Measurements from ENCODE around the gene ADRB2. TPM values are rescaled to one million over a fixed set of nuclear protein-coding genes. Genes with fewer than 3 reads are reported as not detected.
A peak's percentile ranks its signal among the peaks of the same experiment; 100 is the strongest.

The ADRB2 gene
- total RNA-seq, 4 donors from 2014 or later, result 68.8 to 109 (median 86.4) TPM

DNA sequence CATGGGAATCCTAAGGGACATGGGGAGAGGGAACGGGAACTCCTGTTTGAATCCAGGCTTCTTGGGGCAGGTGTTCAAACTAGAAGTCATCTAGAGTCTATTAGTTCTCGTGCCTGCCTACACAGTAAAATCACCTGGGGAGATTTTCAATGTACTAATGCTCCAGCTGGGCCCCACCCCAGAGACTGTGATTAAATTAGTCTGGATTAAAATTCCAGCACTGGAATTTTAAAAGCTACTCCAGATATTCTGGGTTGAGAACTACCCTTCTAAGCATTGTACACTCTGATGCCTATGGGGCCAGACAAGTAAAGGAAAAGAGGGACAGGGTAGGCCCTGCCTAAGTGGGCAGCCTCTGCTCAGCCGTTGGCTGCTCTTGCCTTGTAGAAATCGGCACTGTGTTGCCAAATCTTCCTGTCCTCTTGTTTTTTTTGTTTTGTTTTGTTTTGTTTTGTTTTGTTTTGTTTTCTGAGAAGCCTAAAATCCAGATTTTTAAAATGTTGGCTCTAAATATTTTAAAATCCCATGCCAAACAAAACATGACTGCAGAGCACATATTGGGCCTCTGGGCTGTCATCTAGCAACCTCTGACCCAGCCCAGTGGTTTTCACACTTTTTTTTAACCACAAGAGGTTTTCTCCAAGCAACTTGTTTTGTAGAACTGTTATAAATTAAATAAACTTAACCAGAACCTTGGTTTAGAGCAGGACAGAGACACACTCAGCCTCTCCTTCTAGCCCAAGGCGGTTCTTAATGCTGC is 29.0 kb downstream of the ADRB2 start:
- TF ChIP-seq EP300 (IDR thresholded peaks at IDR 0.05) (no peak), POLR2A (IDR thresholded peaks at IDR 0.05) (no peak), POLR2AphosphoS5 (IDR thresholded peaks at IDR 0.05) (no peak)
- TF ChIP-seq, protein P1, sequence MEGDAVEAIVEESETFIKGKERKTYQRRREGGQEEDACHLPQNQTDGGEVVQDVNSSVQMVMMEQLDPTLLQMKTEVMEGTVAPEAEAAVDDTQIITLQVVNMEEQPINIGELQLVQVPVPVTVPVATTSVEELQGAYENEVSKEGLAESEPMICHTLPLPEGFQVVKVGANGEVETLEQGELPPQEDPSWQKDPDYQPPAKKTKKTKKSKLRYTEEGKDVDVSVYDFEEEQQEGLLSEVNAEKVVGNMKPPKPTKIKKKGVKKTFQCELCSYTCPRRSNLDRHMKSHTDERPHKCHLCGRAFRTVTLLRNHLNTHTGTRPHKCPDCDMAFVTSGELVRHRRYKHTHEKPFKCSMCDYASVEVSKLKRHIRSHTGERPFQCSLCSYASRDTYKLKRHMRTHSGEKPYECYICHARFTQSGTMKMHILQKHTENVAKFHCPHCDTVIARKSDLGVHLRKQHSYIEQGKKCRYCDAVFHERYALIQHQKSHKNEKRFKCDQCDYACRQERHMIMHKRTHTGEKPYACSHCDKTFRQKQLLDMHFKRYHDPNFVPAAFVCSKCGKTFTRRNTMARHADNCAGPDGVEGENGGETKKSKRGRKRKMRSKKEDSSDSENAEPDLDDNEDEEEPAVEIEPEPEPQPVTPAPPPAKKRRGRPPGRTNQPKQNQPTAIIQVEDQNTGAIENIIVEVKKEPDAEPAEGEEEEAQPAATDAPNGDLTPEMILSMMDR (IDR thresholded peaks at IDR 0.05), result no peak
- peaks cover 25% of the 10 kb centered on the region for H3K4me1 ChIP-seq
- H3K27ac ChIP-seq, result peak overlapping the region; percentile 43
- WGBS, result 51% methylated on average over 5 of the region's 5 CpGs
- H3K27me3 ChIP-seq, result no peaks in the 10 kb centered on the region
- no peaks in the 10 kb centered on the region for H3K9me3 ChIP-seq
- H3K4me3 ChIP-seq, result no peak overlapping the region
- H3K36me3 ChIP-seq, result no peaks in the 10 kb centered on the region
- DNase-seq (ENCODE audit: low spot score in 2 of 2), result no peak

DNA sequence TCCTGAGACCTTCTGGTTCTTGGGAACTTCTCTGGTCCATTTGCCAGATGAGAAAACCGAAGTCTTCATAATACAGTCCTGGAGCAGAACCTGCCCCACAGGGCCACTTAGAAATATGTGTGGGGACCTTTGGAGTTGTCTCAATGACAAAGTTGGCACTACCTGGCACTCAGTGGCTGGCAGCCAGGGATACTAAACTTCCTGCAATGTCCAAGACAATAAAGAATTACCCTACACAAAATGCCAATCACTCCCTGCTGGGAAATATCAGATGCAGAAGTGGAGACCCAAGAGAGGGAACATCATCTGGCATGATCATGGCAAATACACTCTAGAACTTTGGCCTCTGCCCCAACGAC is 29.6 kb downstream of the ADRB2 start:
- Histone ChIP-seq H3K27me3 (no peaks in the 10 kb centered on the region), H3K4me3 (no peak overlapping the region), H3K36me3 (no peaks in the 10 kb centered on the region), H3K27ac (no peak overlapping the region), H3K9me3 (no peaks in the 10 kb centered on the region), H3K4me1 (peaks cover 30% of the 10 kb centered on the region)
- TF ChIP-seq EP300 (IDR thresholded peaks at IDR 0.05) (no peak), POLR2AphosphoS5 (IDR thresholded peaks at IDR 0.05) (no peak), POLR2A (IDR thresholded peaks at IDR 0.05) (no peak)
- TF ChIP-seq, protein P1 (IDR thresholded peaks at IDR 0.05), result no peak
- no peak for DNase-seq (ENCODE audit: low spot score in 2 of 2)
- 59% methylated on average over 2 of the region's 2 CpGs for WGBS

DNA sequence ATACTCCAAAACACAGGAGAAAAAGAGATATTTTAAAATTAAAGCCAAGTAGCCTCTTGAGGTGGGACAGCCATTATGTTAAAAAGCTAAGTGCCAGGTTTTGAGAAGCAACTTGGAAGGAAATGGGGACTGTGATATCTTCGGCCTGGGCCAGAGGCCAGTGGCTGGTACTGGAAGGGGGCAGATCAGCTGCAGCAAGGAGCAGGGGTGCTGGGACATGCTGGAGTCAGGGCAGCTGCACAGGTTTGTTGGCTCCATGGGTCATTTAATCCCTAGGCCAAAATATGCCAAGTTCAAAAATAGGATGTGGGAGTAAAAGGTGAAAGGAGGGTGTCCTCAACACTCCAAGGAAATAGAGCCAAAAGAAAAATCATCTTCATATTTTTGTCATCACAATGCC is 30.0 kb downstream of the ADRB2 start:
- H3K27ac ChIP-seq, result no peak overlapping the region
- peaks cover 33% of the 10 kb centered on the region for H3K4me1 ChIP-seq
- H3K9me3 ChIP-seq, result no peaks in the 10 kb centered on the region
- no peak for DNase-seq (ENCODE audit: low spot score in 2 of 2)
- no peaks in the 10 kb centered on the region for H3K27me3 ChIP-seq
- H3K4me3 ChIP-seq, result no peak overlapping the region
- no peaks in the 10 kb centered on the region for H3K36me3 ChIP-seq
- TF ChIP-seq EP300 (IDR thresholded peaks at IDR 0.05) (no peak), POLR2AphosphoS5 (IDR thresholded peaks at IDR 0.05) (no peak), POLR2A (IDR thresholded peaks at IDR 0.05) (no peak)
- TF ChIP-seq, protein P1 (IDR thresholded peaks at IDR 0.05), result no peak
- WGBS, result 73% methylated on average over 1 of the region's 1 CpG

DNA sequence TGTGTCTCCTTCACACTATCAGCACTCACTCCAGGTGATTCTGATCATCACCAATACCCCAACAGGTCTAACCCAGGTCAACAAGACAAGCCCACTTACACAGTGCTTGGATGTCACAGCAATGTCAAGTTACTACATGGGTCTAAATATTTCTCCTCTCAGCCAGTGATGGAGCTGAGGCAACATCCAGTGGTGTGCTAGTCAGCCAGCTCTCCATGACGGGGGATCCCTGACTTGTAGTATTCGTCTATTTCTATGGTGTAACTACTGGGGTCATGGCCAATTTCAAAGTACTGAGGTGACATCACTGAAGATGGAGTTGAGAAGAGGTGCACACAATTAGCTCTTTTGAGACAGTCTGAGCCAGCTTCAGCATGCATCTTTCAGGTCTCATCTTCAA is 31.1 kb downstream of the ADRB2 start:
- Histone ChIP-seq H3K4me3 (no peak overlapping the region), H3K9me3 (no peaks in the 10 kb centered on the region), H3K36me3 (no peaks in the 10 kb centered on the region), H3K27me3 (no peaks in the 10 kb centered on the region), H3K27ac (no peak overlapping the region), H3K4me1 (peaks cover 33% of the 10 kb centered on the region)
- no peak for DNase-seq (ENCODE audit: low spot score in 2 of 2)
- WGBS, result 82% methylated on average over 2 of the region's 2 CpGs
- no peak for TF ChIP-seq POLR2A (IDR thresholded peaks at IDR 0.05)
- TF ChIP-seq, protein P1 (IDR thresholded peaks at IDR 0.05), result no peak
- no peak for TF ChIP-seq EP300 (IDR thresholded peaks at IDR 0.05)
- TF ChIP-seq POLR2AphosphoS5 (IDR thresholded peaks at IDR 0.05), result no peak

DNA sequence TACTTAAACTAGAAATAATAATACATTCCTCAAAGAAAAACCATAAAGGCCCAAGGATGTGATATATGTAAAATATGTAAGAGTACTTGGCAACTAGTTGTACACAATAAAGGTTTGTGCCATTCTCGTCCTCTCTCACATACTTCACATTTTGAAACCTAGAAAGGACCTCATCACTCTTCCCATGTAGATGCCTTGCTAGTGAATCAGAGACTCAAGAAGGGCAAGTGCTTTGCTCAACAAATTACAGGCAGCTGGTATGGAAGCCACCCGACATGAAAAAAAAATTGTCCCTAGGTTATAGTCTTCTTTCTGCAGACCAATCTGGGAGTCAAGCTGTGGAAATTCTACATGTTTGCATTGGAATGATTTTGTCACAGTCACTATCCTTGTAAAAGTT is 31.7 kb downstream of the ADRB2 start:
- WGBS, result 78% methylated on average over 2 of the region's 2 CpGs
- Histone ChIP-seq H3K4me3 (no peak overlapping the region), H3K27me3 (no peaks in the 10 kb centered on the region), H3K9me3 (no peaks in the 10 kb centered on the region), H3K36me3 (no peaks in the 10 kb centered on the region), H3K27ac (no peak overlapping the region), H3K4me1 (peaks cover 33% of the 10 kb centered on the region)
- DNase-seq (ENCODE audit: low spot score in 2 of 2), result no peak
- TF ChIP-seq EP300 (IDR thresholded peaks at IDR 0.05) (no peak), POLR2AphosphoS5 (IDR thresholded peaks at IDR 0.05) (no peak), POLR2A (IDR thresholded peaks at IDR 0.05) (no peak)
- TF ChIP-seq, protein P1 (IDR thresholded peaks at IDR 0.05), result no peak
